Caco-2 (cell line): ENCODE results near the gene ASAP2. TPM values are rescaled to one million over a fixed set of nuclear protein-coding genes. Genes with fewer than 3 reads are reported as not detected.

ENCODE experiments used
- BruUV-seq: library from RNA; stranded (reverse); fragments of 400-500 nt; replicated peaks from 2 replicates; lab custom pipeline; 2021; lab: Mats Ljungman, UMichigan
- CTCF ChIA-PET: fragments of 300-600 bp; sonication (Branson Sonifier 250); formaldehyde crosslinking; loops from one replicate; lab custom pipeline; 2022; ENCODE audit warnings: antibody characterized with exemption; lab: Charles Lee
- POLR2A ChIA-PET: fragments of 300-600 bp; sonication (Branson Sonifier 250); formaldehyde crosslinking; loops from one replicate; lab custom pipeline; 2022; ENCODE audit warnings: antibody characterized with exemption; lab: Charles Lee
- DNase-seq, 2 experiments: peaks; one replicate each; pipeline versions ENCODE4 v3.0.0 to v3.0.0-alpha.2; 2020 to 2022
- H3K27me3 ChIP-seq: replicated peaks from 2 replicates; pipeline ENCODE4 v1.6.0; 2011; ENCODE audit warnings: low read length; ENCODE audit not compliant: control insufficient read depth, insufficient read depth
- H3K36me3 ChIP-seq: 2 replicates; pipeline ENCODE4 v1.5.1; 2011; ENCODE audit warnings: low read length; ENCODE audit not compliant: control insufficient read depth, insufficient read depth
- H3K4me1 ChIP-seq: fragments of 250-450 bp; sonication (Bioruptor Pico); 2 replicates; pipeline ENCODE4 v1.5.1; 2020; ENCODE audit warnings: mild to moderate bottlenecking
- H3K4me3 ChIP-seq: 2 replicates; pipeline ENCODE4 v1.5.1; 2011; ENCODE audit warnings: low read depth, mild to moderate bottlenecking, control low read depth, low read length
- H3K9me3 ChIP-seq: fragments of 250-450 bp; sonication (Bioruptor Pico); 2 replicates; pipeline ENCODE4 v1.5.1; 2020; ENCODE audit warnings: mild to moderate bottlenecking, moderate library complexity
- H3K27ac Mint-ChIP-seq: one replicate; pipeline ENCODE4 v1.8.0; 2022; ENCODE audit warnings: mixed read lengths; ENCODE audit not compliant: unreplicated experiment
- H3K27me3 Mint-ChIP-seq: one replicate; pipeline ENCODE4 v1.8.0; 2022; ENCODE audit warnings: mixed read lengths; ENCODE audit not compliant: insufficient read depth, unreplicated experiment
- H3K36me3 Mint-ChIP-seq: one replicate; pipeline ENCODE4 v1.8.0; 2022; ENCODE audit warnings: mild to moderate bottlenecking, mixed read lengths; ENCODE audit not compliant: insufficient read depth, unreplicated experiment
- H3K4me1 Mint-ChIP-seq: one replicate; pipeline ENCODE4 v1.8.0; 2022; ENCODE audit warnings: low read depth, mixed read lengths; ENCODE audit not compliant: unreplicated experiment
- H3K4me3 Mint-ChIP-seq: one replicate; pipeline ENCODE4 v1.8.0; 2022; ENCODE audit warnings: mild to moderate bottlenecking, moderate library complexity, mixed read lengths; ENCODE audit not compliant: unreplicated experiment
- H3K9me3 Mint-ChIP-seq: one replicate; pipeline ENCODE4 v1.8.0; 2022; ENCODE audit warnings: mixed read lengths; ENCODE audit not compliant: unreplicated experiment
- intact Hi-C: fragments of 100-400 bp; cut with micrococcal nuclease; formaldehyde crosslinking; loops from one replicate; pipeline ENCODE4 v1.10.0; 2022; ENCODE audit not compliant: unreplicated experiment
- total RNA-seq: library from RNA; stranded (reverse); gene quantifications from 2 replicates; pipeline ENCODE4 v1.2.3, GENCODE V29; 2022
- TF ChIP-seq, protein P1 (sequence below), 2 experiments: fragments of 200-600 bp in 1 of 2; IDR thresholded peaks; 1 replicate in 1 of 2; 2 replicates in 1 of 2; pipeline versions ENCODE4 v1.5.1 to v1.8.0; 2011 to 2022; ENCODE audit warnings: antibody characterized with exemption in 1 of 2, control low read depth in 1 of 2, inconsistent platforms in 1 of 2, low read depth in 1 of 2, low read length in 1 of 2, mild to moderate bottlenecking in 1 of 2, moderate library complexity in 1 of 2; ENCODE audit not compliant: insufficient read depth in 1 of 2, severe bottlenecking in 1 of 2, unreplicated experiment in 1 of 2

The ASAP2 gene
- total RNA-seq, 1 experiment from 2014 or later = 25.6 TPM

- Mint-ChIP-seq H3K27me3 (no peaks in the 10 kb centered on the region), H3K4me3 (no peak overlapping the region), H3K27ac (no peak overlapping the region), H3K36me3 (peaks cover 6% of the 10 kb centered on the region), H3K9me3 (peaks cover 10% of the 10 kb centered on the region), H3K4me1 (no peaks in the 10 kb centered on the region)
- Histone ChIP-seq H3K9me3 (peaks cover 11% of the 10 kb centered on the region; the same call in 1 of the 2 replicates), H3K27me3 (no peaks in the 10 kb centered on the region), H3K36me3 (no peaks in the 10 kb centered on the region), H3K4me3 (no peak overlapping the region), H3K4me1 (no peaks in the 10 kb centered on the region)
- DNase-seq = no peak
- intact Hi-C loops = no loop called here
- TF ChIP-seq, protein P1, sequence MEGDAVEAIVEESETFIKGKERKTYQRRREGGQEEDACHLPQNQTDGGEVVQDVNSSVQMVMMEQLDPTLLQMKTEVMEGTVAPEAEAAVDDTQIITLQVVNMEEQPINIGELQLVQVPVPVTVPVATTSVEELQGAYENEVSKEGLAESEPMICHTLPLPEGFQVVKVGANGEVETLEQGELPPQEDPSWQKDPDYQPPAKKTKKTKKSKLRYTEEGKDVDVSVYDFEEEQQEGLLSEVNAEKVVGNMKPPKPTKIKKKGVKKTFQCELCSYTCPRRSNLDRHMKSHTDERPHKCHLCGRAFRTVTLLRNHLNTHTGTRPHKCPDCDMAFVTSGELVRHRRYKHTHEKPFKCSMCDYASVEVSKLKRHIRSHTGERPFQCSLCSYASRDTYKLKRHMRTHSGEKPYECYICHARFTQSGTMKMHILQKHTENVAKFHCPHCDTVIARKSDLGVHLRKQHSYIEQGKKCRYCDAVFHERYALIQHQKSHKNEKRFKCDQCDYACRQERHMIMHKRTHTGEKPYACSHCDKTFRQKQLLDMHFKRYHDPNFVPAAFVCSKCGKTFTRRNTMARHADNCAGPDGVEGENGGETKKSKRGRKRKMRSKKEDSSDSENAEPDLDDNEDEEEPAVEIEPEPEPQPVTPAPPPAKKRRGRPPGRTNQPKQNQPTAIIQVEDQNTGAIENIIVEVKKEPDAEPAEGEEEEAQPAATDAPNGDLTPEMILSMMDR (IDR thresholded peaks at IDR 0.05; ENCODE audit: insufficient read depth in 1 of 2, low read depth in 1 of 2, low read length in 1 of 2, severe bottlenecking in 1 of 2, unreplicated experiment in 1 of 2) = no peak
- ChIA-PET POLR2A (no interaction called here), CTCF (no interaction called here)
- BruUV-seq = no TSS peak
Observed at GRCh38 chr2:9276901-9277451, 70.4 kb downstream of the ASAP2 start.

GRCh38 chr2:9278439-9278838, 71.8 kb downstream of the ASAP2 start:
- Mint-ChIP-seq H3K36me3 (peaks cover 9% of the 10 kb centered on the region), H3K4me1 (peaks cover 8% of the 10 kb centered on the region), H3K27ac (no peak overlapping the region), H3K4me3 (no peak overlapping the region), H3K27me3 (no peaks in the 10 kb centered on the region), H3K9me3 (no peaks in the 10 kb centered on the region)
- no peaks in the 10 kb centered on the region for H3K36me3 ChIP-seq
- H3K27me3 ChIP-seq = no peaks in the 10 kb centered on the region
- CTCF ChIA-PET = interaction anchor here (0.7 kb wide), 1 partner anchor 666 kb away, joined by 3 read pairs; no protein-coding TSS in a partner anchor
- DNase-seq = no peak
- no peaks in the 10 kb centered on the region for H3K9me3 ChIP-seq
- intact Hi-C loops = no loop called here
- TF ChIP-seq, protein P1 (IDR thresholded peaks at IDR 0.05; ENCODE audit: insufficient read depth in 1 of 2, low read depth in 1 of 2, low read length in 1 of 2, severe bottlenecking in 1 of 2, unreplicated experiment in 1 of 2) = no peak
- no peaks in the 10 kb centered on the region for H3K4me1 ChIP-seq
- no peak overlapping the region for H3K4me3 ChIP-seq
- BruUV-seq = no TSS peak
- POLR2A ChIA-PET = interaction anchor here (0.6 kb wide), 1 partner anchor 48 kb away, joined by 6 read pairs; no protein-coding TSS in a partner anchor

GRCh38 chr2:9279426-9279825, 72.8 kb downstream of the ASAP2 start:
- Mint-ChIP-seq H3K9me3 (no peaks in the 10 kb centered on the region), H3K27me3 (no peaks in the 10 kb centered on the region), H3K27ac (no peak overlapping the region), H3K4me3 (no peak overlapping the region), H3K4me1 (peaks cover 8% of the 10 kb centered on the region), H3K36me3 (peaks cover 13% of the 10 kb centered on the region)
- TF ChIP-seq, protein P1 (IDR thresholded peaks at IDR 0.05; ENCODE audit: insufficient read depth in 1 of 2, low read depth in 1 of 2, low read length in 1 of 2, severe bottlenecking in 1 of 2, unreplicated experiment in 1 of 2) = no peak
- H3K4me1 ChIP-seq = no peaks in the 10 kb centered on the region
- intact Hi-C loops = no loop called here
- H3K9me3 ChIP-seq = no peaks in the 10 kb centered on the region
- POLR2A ChIA-PET = no interaction called here
- no TSS peak for BruUV-seq
- H3K36me3 ChIP-seq = no peaks in the 10 kb centered on the region
- H3K27me3 ChIP-seq = no peaks in the 10 kb centered on the region
- no peak overlapping the region for H3K4me3 ChIP-seq
- DNase-seq = no peak
- CTCF ChIA-PET = no interaction called here
